ENCODE data around the gene PRR23E.

PRR23E gene

GRCh38 chr3:127211118-127212060 lies 18.5 kb downstream of the PRR23E start:
- no peak for DNase-seq (ENCODE audit: low read depth, low spot score)
- in situ Hi-C loops (cut with HindIII; ENCODE audit: low sequenced_read_pairs) = no loop called here
- H3K4me3 ChIP-seq (ENCODE audit: low read depth, low read length) = no peak overlapping the region
- no peak for TF ChIP-seq CTCF (IDR thresholded peaks at IDR 0.05; ENCODE audit: low read depth, low read length)

GRCh38 chr3:127212231-127212630 lies 19.3 kb downstream of the PRR23E start:
- no peak for TF ChIP-seq CTCF (IDR thresholded peaks at IDR 0.05; ENCODE audit: low read depth, low read length)
- DNase-seq (ENCODE audit: low read depth, low spot score) = no peak
- H3K4me3 ChIP-seq (ENCODE audit: low read depth, low read length) = no peak overlapping the region
- in situ Hi-C loops (cut with HindIII; ENCODE audit: low sequenced_read_pairs) = no loop called here

GRCh38 chr3:127212711-127213110 lies 19.8 kb downstream of the PRR23E start:
- no peak overlapping the region for H3K4me3 ChIP-seq (ENCODE audit: low read depth, low read length)
- in situ Hi-C loops (cut with HindIII; ENCODE audit: low sequenced_read_pairs) = no loop called here
- TF ChIP-seq CTCF (IDR thresholded peaks at IDR 0.05; ENCODE audit: low read depth, low read length) = no peak
- DNase-seq (ENCODE audit: low read depth, low spot score) = no peak

- TF ChIP-seq CTCF (IDR thresholded peaks at IDR 0.05; ENCODE audit: low read depth, low read length) = no peak
- DNase-seq (ENCODE audit: low read depth, low spot score) = no peak
- no peak overlapping the region for H3K4me3 ChIP-seq (ENCODE audit: low read depth, low read length)
- in situ Hi-C loops (cut with HindIII; ENCODE audit: low sequenced_read_pairs) = no loop called here
Observed at GRCh38 chr3:127213381-127213918, 20.5 kb downstream of the PRR23E start.

- in situ Hi-C loops (cut with HindIII; ENCODE audit: low sequenced_read_pairs) = no loop called here
- DNase-seq (ENCODE audit: low read depth, low spot score) = no peak
Observed at GRCh38 chr3:127214975-127215374, 22.0 kb downstream of the PRR23E start.

More at GRCh38 chr3:127214975-127215374, 22.0 kb downstream of the PRR23E start:
- H3K4me3 ChIP-seq (ENCODE audit: low read depth, low read length) = no peak overlapping the region
- TF ChIP-seq CTCF (IDR thresholded peaks at IDR 0.05; ENCODE audit: low read depth, low read length) = no peak

Measured in astrocyte of the spinal cord (primary cell).